ENCODE measurements around the gene CNGB1.

GRCh38 chr16:57970319-57970718, 609 bp downstream of the CNGB1 start:
- TF ChIP-seq, protein P1, sequence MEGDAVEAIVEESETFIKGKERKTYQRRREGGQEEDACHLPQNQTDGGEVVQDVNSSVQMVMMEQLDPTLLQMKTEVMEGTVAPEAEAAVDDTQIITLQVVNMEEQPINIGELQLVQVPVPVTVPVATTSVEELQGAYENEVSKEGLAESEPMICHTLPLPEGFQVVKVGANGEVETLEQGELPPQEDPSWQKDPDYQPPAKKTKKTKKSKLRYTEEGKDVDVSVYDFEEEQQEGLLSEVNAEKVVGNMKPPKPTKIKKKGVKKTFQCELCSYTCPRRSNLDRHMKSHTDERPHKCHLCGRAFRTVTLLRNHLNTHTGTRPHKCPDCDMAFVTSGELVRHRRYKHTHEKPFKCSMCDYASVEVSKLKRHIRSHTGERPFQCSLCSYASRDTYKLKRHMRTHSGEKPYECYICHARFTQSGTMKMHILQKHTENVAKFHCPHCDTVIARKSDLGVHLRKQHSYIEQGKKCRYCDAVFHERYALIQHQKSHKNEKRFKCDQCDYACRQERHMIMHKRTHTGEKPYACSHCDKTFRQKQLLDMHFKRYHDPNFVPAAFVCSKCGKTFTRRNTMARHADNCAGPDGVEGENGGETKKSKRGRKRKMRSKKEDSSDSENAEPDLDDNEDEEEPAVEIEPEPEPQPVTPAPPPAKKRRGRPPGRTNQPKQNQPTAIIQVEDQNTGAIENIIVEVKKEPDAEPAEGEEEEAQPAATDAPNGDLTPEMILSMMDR (conservative IDR thresholded peaks at IDR 0.05; ENCODE audit: low read depth, low read length): no peak
- no peak for TF ChIP-seq EZH2 (IDR thresholded peaks at IDR 0.05; ENCODE audit: borderline replicate concordance, low read depth, low read length, poor library complexity, severe bottlenecking)

Measured in A673 (cell line).